Fibroblast of upper back skin (primary cell): ENCODE data around the gene GPRASP1.
"Not testable (repeated sequence)": the region's sequence is repeated elsewhere in the genome, so short reads cannot be mapped to it uniquely, and the experiment has no call there.

Experiments used
- DNase-seq: peaks from one replicate; pipeline ENCODE4 v3.0.0-alpha.2; 2013

The GPRASP1 gene

GRCh38 chrX:102651242-102652011, at the start of gene GPRASP1:
Gene GPRASP1 (plus strand): TSS chrX:102651483. CDS start chrX:102653914, 2,431 bp downstream.
- peak; percentile 41 for DNase-seq

GRCh38 chrX:102604327-102604726, 47.0 kb upstream of the GPRASP1 start:
- DNase-seq, result no peak

DNA sequence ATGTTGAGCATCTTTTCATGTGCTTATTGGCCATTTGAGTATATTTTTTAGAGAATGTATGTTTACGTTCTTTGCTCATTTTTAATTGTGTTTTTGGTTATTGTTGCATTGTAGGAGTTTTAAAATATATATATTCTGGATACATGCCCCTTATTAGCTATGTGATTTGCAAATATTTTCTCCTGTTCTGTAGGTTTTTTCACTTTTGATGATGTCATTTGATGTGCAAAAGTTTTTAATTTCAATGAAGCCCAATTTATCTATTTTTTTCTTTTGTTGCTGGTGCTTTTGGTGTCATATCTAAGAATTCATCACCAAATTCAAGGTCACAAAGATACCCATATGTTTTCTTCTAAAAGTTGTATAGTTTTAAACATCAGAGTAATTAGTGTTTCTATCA, 45.2 kb upstream of the GPRASP1 start:
- no peak for DNase-seq

GRCh38 chrX:102610905-102611304, 40.4 kb upstream of the GPRASP1 start:
- no peak for DNase-seq

DNA sequence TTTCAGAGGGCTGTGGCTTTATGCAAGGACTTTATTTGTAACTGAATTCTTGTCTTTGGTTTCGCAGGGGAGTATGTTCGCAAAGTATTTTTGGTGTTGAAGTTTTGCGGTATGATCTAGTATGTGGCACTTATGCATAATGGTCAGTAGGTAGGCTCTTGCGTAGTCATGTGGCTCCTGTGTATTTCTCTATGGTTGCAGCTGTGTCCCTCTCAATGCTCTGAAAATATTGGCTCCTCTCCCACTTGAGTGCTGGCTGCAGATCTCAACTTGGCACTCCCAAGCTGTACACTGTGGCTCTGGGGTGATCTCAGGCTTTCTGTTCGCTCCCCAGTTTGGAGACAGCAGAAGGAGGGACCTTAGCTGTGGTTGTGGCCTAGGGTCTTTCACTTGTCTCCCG, 27.2 kb upstream of the GPRASP1 start:
- no peak for DNase-seq

DNA sequence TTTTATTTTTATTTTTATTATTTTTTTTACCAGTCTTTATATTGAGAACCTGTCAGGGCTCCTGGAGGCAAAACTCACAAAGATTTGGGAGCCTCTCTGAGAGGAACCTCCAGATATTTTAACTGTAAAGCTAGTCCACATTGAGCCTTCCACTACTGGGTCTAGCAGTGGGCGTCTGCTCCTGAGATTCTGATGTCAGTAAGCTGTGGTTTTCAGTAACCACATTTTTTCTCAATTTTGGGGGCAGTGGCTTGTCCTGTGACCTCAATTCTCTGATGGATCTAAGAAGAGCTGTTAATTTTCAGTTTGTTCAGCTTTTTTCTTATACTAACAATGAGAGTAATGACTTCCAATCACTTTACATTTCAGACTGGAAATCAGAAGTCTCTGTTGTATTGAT, 23.6 kb upstream of the GPRASP1 start:
- no peak for DNase-seq

GRCh38 chrX:102637561-102637960, 13.7 kb upstream of the GPRASP1 start:
- no peak for DNase-seq

DNA sequence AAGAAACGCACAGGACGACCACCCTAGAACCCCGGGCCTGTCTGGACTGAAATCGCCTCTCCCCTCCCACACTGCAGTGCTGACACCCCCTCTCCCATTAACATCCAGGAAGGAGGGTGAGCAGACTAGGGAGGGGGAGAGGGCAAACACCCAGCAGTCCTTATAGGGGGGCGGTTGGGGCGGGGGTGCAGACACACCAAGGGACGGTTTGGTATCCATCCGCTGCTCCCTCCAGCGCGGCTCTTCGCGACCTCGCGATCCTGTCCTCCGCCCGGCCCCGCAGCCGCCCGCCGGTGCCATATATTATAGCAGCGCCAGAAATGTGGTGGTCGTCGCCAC, 411 bp upstream of the GPRASP1 start:
- peak; percentile 6 for DNase-seq

- DNase-seq, result peak; percentile 42
Observed at GRCh38 chrX:102652031-102652688, 877 bp downstream of the GPRASP1 start.

GRCh38 chrX:102654696-102655095, 3.4 kb downstream of the GPRASP1 start:
- DNase-seq, result no peak

GRCh38 chrX:102658556-102658955, 7.3 kb downstream of the GPRASP1 start:
- no peak for DNase-seq

GRCh38 chrX:102659790-102660757, 8.8 kb downstream of the GPRASP1 start:
- DNase-seq, result peak; percentile 67

DNA sequence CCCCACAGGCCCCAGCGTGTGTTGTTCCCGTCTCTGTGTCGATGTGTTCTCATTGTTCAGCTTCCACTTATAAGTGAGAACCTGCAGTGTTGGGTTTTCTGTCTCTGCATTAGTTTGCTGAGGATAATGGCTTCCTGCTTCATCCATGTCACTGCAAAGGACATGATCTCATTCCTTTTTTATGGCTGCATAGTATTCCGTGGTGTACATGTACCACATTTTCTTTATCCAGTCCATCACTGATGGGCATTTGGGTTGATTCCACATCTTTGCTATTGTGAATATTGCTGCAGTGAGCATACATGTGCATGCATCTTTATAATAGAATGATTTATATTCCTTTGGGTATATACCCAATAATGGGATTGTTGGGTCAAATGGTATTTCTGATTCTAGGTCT, 12.5 kb downstream of the GPRASP1 start:
- DNase-seq, result not testable (repeated sequence)

GRCh38 chrX:102667034-102667433, 15.8 kb downstream of the GPRASP1 start:
- DNase-seq, result not testable (repeated sequence)

- DNase-seq, result no peak
Observed at GRCh38 chrX:102669526-102669925, 18.2 kb downstream of the GPRASP1 start.

GRCh38 chrX:102672856-102673255, 21.6 kb downstream of the GPRASP1 start:
- DNase-seq, result no peak

DNA sequence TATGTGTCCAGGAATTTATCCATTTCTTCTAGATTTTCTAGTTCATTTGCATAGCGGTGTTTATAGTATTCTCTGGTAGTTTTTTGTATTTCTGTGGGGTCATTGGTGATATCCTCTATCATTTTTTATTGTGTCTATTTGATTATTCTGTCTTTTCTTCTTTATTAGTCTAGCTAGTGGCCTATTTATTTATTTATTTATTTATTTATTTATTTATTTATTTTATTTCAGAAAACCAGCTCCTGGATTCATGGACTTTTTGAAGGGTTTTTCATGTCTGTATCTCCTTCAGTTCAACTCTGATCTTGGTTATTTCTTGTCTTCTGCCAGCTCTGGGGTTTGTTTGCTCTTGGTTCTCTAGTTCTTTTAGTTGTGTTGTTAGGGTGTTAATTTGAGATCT, 26.2 kb downstream of the GPRASP1 start:
- not testable (repeated sequence) for DNase-seq

GRCh38 chrX:102684772-102685520, 33.7 kb downstream of the GPRASP1 start:
- DNase-seq, result no peak

GRCh38 chrX:102694749-102695148, 43.5 kb downstream of the GPRASP1 start:
- DNase-seq, result no peak

DNA sequence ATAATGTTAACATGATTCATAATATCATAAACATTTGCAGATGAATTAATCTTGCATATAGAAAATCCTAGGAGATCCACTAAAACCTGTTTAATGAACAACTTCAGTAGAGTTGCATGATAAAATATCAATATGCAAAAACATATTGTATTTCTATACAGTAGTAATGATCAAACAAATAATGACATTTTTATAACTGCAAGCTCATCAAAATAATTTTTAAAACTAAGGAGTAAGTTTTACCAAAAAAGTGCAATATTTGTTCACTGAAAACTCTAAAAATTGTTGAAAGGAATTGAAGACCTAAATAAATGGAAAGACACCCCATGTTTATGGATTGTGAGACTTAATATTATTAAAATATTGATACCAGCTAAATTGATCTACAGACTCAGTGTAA, 45.0 kb downstream of the GPRASP1 start:
- no peak for DNase-seq

DNA sequence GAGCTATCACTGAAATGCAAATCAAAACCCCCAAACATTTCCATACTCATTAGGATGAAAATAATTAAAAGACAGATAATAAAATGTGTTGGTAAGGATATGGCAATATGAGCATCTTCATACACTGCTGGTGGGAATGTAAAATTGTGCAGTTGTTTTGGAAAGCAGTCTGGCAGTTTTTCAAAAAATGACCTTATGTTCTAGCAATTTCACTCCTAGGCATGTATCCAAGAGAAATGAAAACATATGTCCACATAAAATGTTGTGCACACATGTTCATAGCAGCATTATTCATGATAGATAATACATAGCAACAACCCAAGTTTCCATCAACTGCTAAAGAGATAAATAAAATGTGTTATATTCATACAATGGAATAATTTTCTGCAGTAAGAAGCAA, 46.2 kb downstream of the GPRASP1 start:
- peak; percentile 60 for DNase-seq
